H1 (cell line): ENCODE measurements around the gene SOX10. TPM values are rescaled to one million over a fixed set of nuclear protein-coding genes. Genes with fewer than 3 reads are reported as not detected.

ENCODE experiments used
- CTCF ChIA-PET: fragments of 300-600 bp; sonication (Branson Sonifier 250); formaldehyde crosslinking; loops from one replicate; lab custom pipeline; 2021; ENCODE audit not compliant: partially characterized antibody; lab: Charles Lee
- POLR2A ChIA-PET: fragments of 300-600 bp; sonication (Branson Sonifier 250); formaldehyde crosslinking; loops from one replicate; lab custom pipeline; 2021; ENCODE audit warnings: inconsistent platforms; ENCODE audit not compliant: partially characterized antibody; lab: Charles Lee
- DNase-seq, 2 experiments: peaks; one replicate each; pipeline versions ENCODE4 v3.0.0 to v3.0.0-alpha.2; 2010 to 2022; ENCODE audit warnings: low spot score in 2 of 2, low read depth in 1 of 2, mixed read lengths in 1 of 2
- FAIRE-seq: peaks from 2 replicates; lab custom pipeline; 2011; peaks lifted over from hg19 to GRCh38; lab: Jason Lieb, UNC
- H2AFZ ChIP-seq: 2 replicates; pipeline ENCODE4 v1.8.1; 2012; ENCODE audit warnings: low read length, inconsistent platforms
- H2AK5ac ChIP-seq: 2 replicates; pipeline ENCODE4 v1.6.1; 2013; ENCODE audit warnings: low read depth, low read length
- H2BK120ac ChIP-seq: replicated peaks from 2 replicates; pipeline ENCODE3; 2013; ENCODE audit warnings: low read depth, low read length, inconsistent platforms
- H2BK12ac ChIP-seq: 2 replicates; pipeline ENCODE4 v1.6.1; 2013; ENCODE audit warnings: low read depth, low read length
- H2BK15ac ChIP-seq: 2 replicates; pipeline ENCODE4 v1.6.1; 2013; ENCODE audit warnings: low read length
- H2BK20ac ChIP-seq: 2 replicates; pipeline ENCODE4 v1.6.1; 2013; ENCODE audit warnings: low read length
- H2BK5ac ChIP-seq: 2 replicates; pipeline ENCODE4 v1.6.1; 2013; ENCODE audit warnings: low read depth, low read length
- H3K14ac ChIP-seq: 2 replicates; pipeline ENCODE4 v1.6.1; 2013; ENCODE audit warnings: inconsistent platforms; ENCODE audit not compliant: insufficient read length
- H3K18ac ChIP-seq: 2 replicates; pipeline ENCODE4 v1.6.1; 2013; ENCODE audit warnings: low read length; ENCODE audit errors: extremely low read depth
- H3K23ac ChIP-seq: 2 replicates; pipeline ENCODE4 v1.6.1; 2013; ENCODE audit warnings: inconsistent platforms; ENCODE audit not compliant: insufficient read length
- H3K23me2 ChIP-seq: 2 replicates; pipeline ENCODE4 v1.6.1; 2013; ENCODE audit warnings: low read depth, low read length
- H3K27ac ChIP-seq: 2 replicates; pipeline ENCODE4 v1.6.1; 2011; ENCODE audit warnings: low read depth, low read length, inconsistent platforms
- H3K27me3 ChIP-seq, 4 experiments: replicated peaks in 1 of 4; 1 replicate in 1 of 4; 2 replicates in 3 of 4; pipeline versions ENCODE4 v1.6.1 to v1.8.1; 2011 to 2013; ENCODE audit warnings: low read length in 3 of 4, mild to moderate bottlenecking in 3 of 4, inconsistent platforms in 2 of 4, mixed read lengths in 2 of 4, moderate library complexity in 1 of 4; ENCODE audit not compliant: control insufficient read depth in 3 of 4, insufficient read depth in 3 of 4; ENCODE audit errors: extremely low read depth in 1 of 4
- H3K36me3 ChIP-seq, 4 experiments: 2 replicates each; pipeline versions ENCODE4 v1.6.1 to v1.8.1; 2011 to 2013; ENCODE audit warnings: mild to moderate bottlenecking in 4 of 4, low read length in 3 of 4, moderate library complexity in 2 of 4, control low read depth in 1 of 4, inconsistent platforms in 1 of 4; ENCODE audit not compliant: insufficient read depth in 4 of 4, control insufficient read depth in 2 of 4
- H3K4ac ChIP-seq: replicated peaks from 2 replicates; pipeline ENCODE3; 2013; ENCODE audit warnings: low read length, low read depth, mixed read lengths, inconsistent platforms; ENCODE audit not compliant: insufficient read length
- H3K4me1 ChIP-seq, 4 experiments: replicated peaks in 1 of 4; 1 replicate in 1 of 4; 2 replicates in 3 of 4; pipeline versions ENCODE4 v1.6.1 to v1.8.1; 2011 to 2013; ENCODE audit warnings: low read length in 3 of 4, inconsistent platforms in 2 of 4, mixed read lengths in 1 of 4; ENCODE audit not compliant: insufficient read depth in 4 of 4, control insufficient read depth in 3 of 4
- H3K4me2 ChIP-seq, 2 experiments: 2 replicates each; pipeline versions ENCODE4 v1.6.1 to v1.8.1; 2011 to 2013; ENCODE audit warnings: low read depth in 2 of 2, low read length in 2 of 2, control low read depth in 1 of 2, inconsistent platforms in 1 of 2, mild to moderate bottlenecking in 1 of 2; ENCODE audit not compliant: insufficient read depth in 1 of 2
- H3K4me3 ChIP-seq, 4 experiments: fragments of 200-600, 300-600 bp in 1 of 4; sonication (generic), shearing (Covaris generic), sonication (Bioruptor Twin) in 1 of 4; 2 replicates each; pipeline versions ENCODE4 v1.5.1 to v1.8.1; 2011 to 2016; ENCODE audit warnings: low read length in 4 of 4, low read depth in 3 of 4, control low read depth in 2 of 4, inconsistent platforms in 2 of 4, mild to moderate bottlenecking in 2 of 4, mixed read lengths in 1 of 4, moderate library complexity in 1 of 4; ENCODE audit not compliant: insufficient read depth in 2 of 4; ENCODE audit errors: extremely low read depth in 1 of 4
- H3K56ac ChIP-seq: replicated peaks from 2 replicates; pipeline ENCODE3; 2013; ENCODE audit warnings: low read depth, mild to moderate bottlenecking, mixed read lengths, low read length, inconsistent platforms; ENCODE audit not compliant: insufficient read length
- H3K79me1 ChIP-seq: 2 replicates; pipeline ENCODE4 v1.6.1; 2013; ENCODE audit warnings: low read depth, low read length, control low read depth
- H3K79me2 ChIP-seq, 2 experiments: 2 replicates each; pipeline versions ENCODE4 v1.6.1 to v1.8.1; 2012 to 2013; ENCODE audit warnings: low read length in 2 of 2, mild to moderate bottlenecking in 2 of 2, inconsistent platforms in 1 of 2; ENCODE audit not compliant: insufficient read depth in 2 of 2, control insufficient read depth in 1 of 2
- H3K9ac ChIP-seq, 4 experiments: replicated peaks in 1 of 4; 1 replicate in 1 of 4; 2 replicates in 3 of 4; pipeline versions ENCODE4 v1.6.1 to v1.8.1; 2011 to 2013; ENCODE audit warnings: low read depth in 3 of 4, low read length in 3 of 4, control low read depth in 2 of 4, mild to moderate bottlenecking in 2 of 4, moderate library complexity in 2 of 4, inconsistent platforms in 1 of 4; ENCODE audit errors: extremely low read depth in 1 of 4
- H3K9me3 ChIP-seq, 2 experiments: 2 replicates each; pipeline versions ENCODE4 v1.6.1 to v1.8.1; 2012 to 2013; ENCODE audit warnings: mild to moderate bottlenecking in 2 of 2, moderate library complexity in 2 of 2, control low read depth in 1 of 2, inconsistent platforms in 1 of 2, low read depth in 1 of 2, low read length in 1 of 2, mixed read lengths in 1 of 2; ENCODE audit not compliant: insufficient read depth in 2 of 2
- H4K20me1 ChIP-seq, 2 experiments: replicated peaks in 1 of 2; 2 replicates each; pipeline versions ENCODE3 to v1.8.1; 2011 to 2013; ENCODE audit warnings: inconsistent platforms in 2 of 2, low read length in 2 of 2, mild to moderate bottlenecking in 1 of 2; ENCODE audit not compliant: insufficient read depth in 2 of 2, control insufficient read depth in 1 of 2
- H4K5ac ChIP-seq: 2 replicates; pipeline ENCODE4 v1.6.1; 2013; ENCODE audit warnings: low read length, low read depth, mixed read lengths, inconsistent platforms; ENCODE audit not compliant: insufficient read length
- H4K8ac ChIP-seq: 2 replicates; pipeline ENCODE4 v1.8.0; 2013; ENCODE audit warnings: mild to moderate bottlenecking, moderate library complexity, low read length, inconsistent platforms; ENCODE audit not compliant: insufficient read depth; ENCODE audit errors: extremely low read depth
- H4K91ac ChIP-seq: replicated peaks from 2 replicates; pipeline ENCODE3; 2013; ENCODE audit warnings: low read length, mixed read lengths, inconsistent platforms; ENCODE audit not compliant: insufficient read length
- BACH1 ChIP-seq: IDR thresholded peaks from 2 replicates; pipeline ENCODE4 v1.6.1; 2012; ENCODE audit warnings: low read length, improper control_type of control experiment
- CBX8 ChIP-seq: fragments of 300-800, 300-1000 bp; sonication (generic); IDR thresholded peaks from 2 replicates; pipeline ENCODE4 v1.7.1; 2016; ENCODE audit warnings: low read depth, low read length, borderline replicate concordance
- EGR1 ChIP-seq: IDR thresholded peaks from 2 replicates; pipeline ENCODE4 v1.6.1; 2011; ENCODE audit warnings: low read depth, low read length, borderline replicate concordance
- FOSL1 ChIP-seq: IDR thresholded peaks from 2 replicates; pipeline ENCODE4 v1.6.1; 2011; ENCODE audit warnings: mild to moderate bottlenecking, low read depth, low read length, moderate library complexity; ENCODE audit not compliant: insufficient read depth
- KDM5A ChIP-seq: fragments of 200-600 bp; IDR thresholded peaks from 2 replicates; pipeline ENCODE4 v1.7.1; 2012; ENCODE audit warnings: mild to moderate bottlenecking, low read length, inconsistent platforms, mixed read lengths
- NRF1 ChIP-seq: IDR thresholded peaks from 2 replicates; pipeline ENCODE4 v1.6.1; 2011; ENCODE audit warnings: mild to moderate bottlenecking, low read depth, low read length, improper control_type of control experiment
- PHF8 ChIP-seq: fragments of 200-600 bp; sonication (generic); conservative IDR thresholded peaks from 2 replicates; pipeline ENCODE4 v1.7.1; 2012; ENCODE audit warnings: low read depth, mild to moderate bottlenecking, inconsistent platforms, low read length, moderate library complexity
- SIX5 ChIP-seq: IDR thresholded peaks from 2 replicates; pipeline ENCODE4 v1.6.1; 2011; ENCODE audit warnings: mild to moderate bottlenecking, low read depth, low read length
- ZNF274 ChIP-seq: IDR thresholded peaks from 2 replicates; pipeline ENCODE4 v1.7.0; 2012; ENCODE audit warnings: low read length, borderline replicate concordance; ENCODE audit errors: extremely low read depth
- WGBS, 2 experiments: shearing (Covaris generic) in 1 of 2; methylation state at CpG; one replicate each; pipeline versions ENCODE4 v1.1.6 to v1.1.7; 2013 to 2015; ENCODE audit warnings: low lambda C conversion rate in 2 of 2, mixed read lengths in 2 of 2, inconsistent platforms in 1 of 2, low coverage in 1 of 2, missing lambda C conversion rate in 1 of 2; ENCODE audit not compliant: insufficient replicate concordance in 2 of 2, insufficient coverage in 1 of 2, insufficient read length in 1 of 2; ENCODE audit errors: extremely low coverage in 1 of 2, missing lambda C conversion rate in 1 of 2; 5-methylcytosine and 5-hydroxymethylcytosine counted together
- polyA plus RNA-seq, 7 experiments: library from polyadenylated mRNA; depleted of rRNA in 3 of 7; stranded (reverse) in 5 of 7; unstranded in 2 of 7; fragments of >200 nt in 5 of 7; fragments of 200-250 nt in 2 of 7; gene quantifications; 1 replicate in 5 of 7; 2 replicates in 1 of 7; 4 replicates in 1 of 7; pipeline versions ENCODE4 v1.2.1 to v1.2.3, GENCODE V29; 2011 to 2013; ENCODE audit warnings: missing spikeins in 2 of 7, mixed read lengths in 2 of 7
- total RNA-seq: library from RNA; stranded (reverse); fragmentation: NEBNext Ultra II Directional; extraction: Animal tissue kit (Norgen Biotek cat#: 25700); gene quantifications from 2 replicates; pipeline ENCODE4 v1.2.1, GENCODE V29; 2021
- TF ChIP-seq, protein P1 (sequence below): IDR thresholded peaks from 2 replicates; pipeline ENCODE4 v1.6.1; 2012; ENCODE audit warnings: inconsistent platforms
- TF ChIP-seq, protein P2 (sequence below): IDR thresholded peaks from 2 replicates; pipeline ENCODE4 v1.6.1; 2012; ENCODE audit warnings: low read length, inconsistent platforms

Gene SOX10
- total and polyA plus RNA-seq, 2 of the 8 experiments (the other 6 are each of a cell fraction or from before 2014, with no cell fraction given): 2.7 TPM

DNA sequence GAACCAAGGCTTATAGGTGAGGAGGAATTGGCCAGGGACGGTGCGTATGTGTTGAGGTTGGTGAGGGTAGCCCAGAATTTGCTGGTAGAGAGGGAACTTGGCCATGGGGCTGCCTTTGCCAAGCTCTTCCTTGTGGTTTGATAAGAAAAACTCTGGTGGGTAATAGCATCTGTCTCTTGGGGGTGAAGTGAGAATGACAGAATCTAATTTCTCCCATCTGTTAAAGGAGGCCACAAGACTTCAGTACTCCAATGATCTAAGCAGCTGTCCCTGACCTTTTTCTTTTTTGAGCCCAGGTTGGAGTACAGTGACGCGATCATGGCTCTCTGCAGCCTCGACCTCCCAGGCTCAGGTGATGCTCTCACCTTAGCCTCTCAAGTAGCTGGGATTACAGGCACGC lies 36.9 kb upstream of the SOX10 start:
- no peak overlapping the region for H2BK5ac ChIP-seq
- H3K23ac ChIP-seq: no peak overlapping the region
- peaks cover 3% of the 10 kb centered on the region; the same call in 1 of the 2 replicates for H3K23me2 ChIP-seq
- H2BK20ac ChIP-seq: no peak overlapping the region
- no peak overlapping the region for H3K14ac ChIP-seq
- H2BK120ac ChIP-seq: no peak overlapping the region
- H4K5ac ChIP-seq: no peak overlapping the region
- 92% methylated on average over 6 of the region's 6 CpGs; no CpG with 5 or more reads in 1 of the 2 experiments for WGBS, 2 experiments
- ChIA-PET POLR2A (interaction anchor here (1.0 to 1.4 kb wide), 2 partner anchors 13 to 17 kb away, joined by 3 read pairs; no protein-coding TSS in a partner anchor), CTCF (interaction anchor here (0.7 to 1.9 kb wide), 6 partner anchors 9 to 87 kb away, joined by 3 to 7 read pairs (median 4); no protein-coding TSS in a partner anchor)
- no peak overlapping the region for H3K4me2 ChIP-seq
- TF ChIP-seq CBX8 (no peak), NRF1 (no peak), ZNF274 (no peak), KDM5A (no peak), BACH1 (no peak), PHF8 (no peak), SIX5 (no peak), FOSL1 (no peak), EGR1 (no peak)
- TF ChIP-seq, protein P1, sequence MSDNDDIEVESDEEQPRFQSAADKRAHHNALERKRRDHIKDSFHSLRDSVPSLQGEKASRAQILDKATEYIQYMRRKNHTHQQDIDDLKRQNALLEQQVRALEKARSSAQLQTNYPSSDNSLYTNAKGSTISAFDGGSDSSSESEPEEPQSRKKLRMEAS: no peak
- TF ChIP-seq, protein P2, sequence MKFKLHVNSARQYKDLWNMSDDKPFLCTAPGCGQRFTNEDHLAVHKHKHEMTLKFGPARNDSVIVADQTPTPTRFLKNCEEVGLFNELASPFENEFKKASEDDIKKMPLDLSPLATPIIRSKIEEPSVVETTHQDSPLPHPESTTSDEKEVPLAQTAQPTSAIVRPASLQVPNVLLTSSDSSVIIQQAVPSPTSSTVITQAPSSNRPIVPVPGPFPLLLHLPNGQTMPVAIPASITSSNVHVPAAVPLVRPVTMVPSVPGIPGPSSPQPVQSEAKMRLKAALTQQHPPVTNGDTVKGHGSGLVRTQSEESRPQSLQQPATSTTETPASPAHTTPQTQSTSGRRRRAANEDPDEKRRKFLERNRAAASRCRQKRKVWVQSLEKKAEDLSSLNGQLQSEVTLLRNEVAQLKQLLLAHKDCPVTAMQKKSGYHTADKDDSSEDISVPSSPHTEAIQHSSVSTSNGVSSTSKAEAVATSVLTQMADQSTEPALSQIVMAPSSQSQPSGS: no peak
- H3K18ac ChIP-seq: no peak overlapping the region
- H2AK5ac ChIP-seq: 0 out of 2 replicates have a peak overlapping the region, but pooled peaks have one; percentile 65
- H3K4me3 ChIP-seq: no peak overlapping the region
- DNase-seq (no peak), FAIRE-seq (no peak)
- no peak overlapping the region for H4K91ac ChIP-seq
- no peak overlapping the region for H2BK15ac ChIP-seq
- H3K27me3 ChIP-seq: no peaks in the 10 kb centered on the region; a peak in 1 of 7 replicates
- no peak overlapping the region for H3K56ac ChIP-seq
- no peak overlapping the region for H2AFZ ChIP-seq
- no peaks in the 10 kb centered on the region for H3K79me2 ChIP-seq
- H3K36me3 ChIP-seq: no peaks in the 10 kb centered on the region
- H3K79me1 ChIP-seq: no peaks in the 10 kb centered on the region
- H3K4ac ChIP-seq: no peak overlapping the region
- no peaks in the 10 kb centered on the region for H3K9me3 ChIP-seq
- H4K20me1 ChIP-seq: peaks cover 0 to 3% of the 10 kb centered on the region in 2 experiments
- H2BK12ac ChIP-seq: peak overlapping the region; percentile 60; the same call in 1 of the 2 replicates
- H3K4me1 ChIP-seq: peaks cover 0 to 15% (median 2%) of the 10 kb centered on the region in 4 experiments; a peak in 3 of 7 replicates
- H3K9ac ChIP-seq: no peak overlapping the region
- peak overlapping the region; percentile 86; the same call in 1 of the 2 replicates for H4K8ac ChIP-seq
- H3K27ac ChIP-seq: no peak overlapping the region
